ENCODE data around the gene SLC4A3.

SLC4A3 gene, protein sequence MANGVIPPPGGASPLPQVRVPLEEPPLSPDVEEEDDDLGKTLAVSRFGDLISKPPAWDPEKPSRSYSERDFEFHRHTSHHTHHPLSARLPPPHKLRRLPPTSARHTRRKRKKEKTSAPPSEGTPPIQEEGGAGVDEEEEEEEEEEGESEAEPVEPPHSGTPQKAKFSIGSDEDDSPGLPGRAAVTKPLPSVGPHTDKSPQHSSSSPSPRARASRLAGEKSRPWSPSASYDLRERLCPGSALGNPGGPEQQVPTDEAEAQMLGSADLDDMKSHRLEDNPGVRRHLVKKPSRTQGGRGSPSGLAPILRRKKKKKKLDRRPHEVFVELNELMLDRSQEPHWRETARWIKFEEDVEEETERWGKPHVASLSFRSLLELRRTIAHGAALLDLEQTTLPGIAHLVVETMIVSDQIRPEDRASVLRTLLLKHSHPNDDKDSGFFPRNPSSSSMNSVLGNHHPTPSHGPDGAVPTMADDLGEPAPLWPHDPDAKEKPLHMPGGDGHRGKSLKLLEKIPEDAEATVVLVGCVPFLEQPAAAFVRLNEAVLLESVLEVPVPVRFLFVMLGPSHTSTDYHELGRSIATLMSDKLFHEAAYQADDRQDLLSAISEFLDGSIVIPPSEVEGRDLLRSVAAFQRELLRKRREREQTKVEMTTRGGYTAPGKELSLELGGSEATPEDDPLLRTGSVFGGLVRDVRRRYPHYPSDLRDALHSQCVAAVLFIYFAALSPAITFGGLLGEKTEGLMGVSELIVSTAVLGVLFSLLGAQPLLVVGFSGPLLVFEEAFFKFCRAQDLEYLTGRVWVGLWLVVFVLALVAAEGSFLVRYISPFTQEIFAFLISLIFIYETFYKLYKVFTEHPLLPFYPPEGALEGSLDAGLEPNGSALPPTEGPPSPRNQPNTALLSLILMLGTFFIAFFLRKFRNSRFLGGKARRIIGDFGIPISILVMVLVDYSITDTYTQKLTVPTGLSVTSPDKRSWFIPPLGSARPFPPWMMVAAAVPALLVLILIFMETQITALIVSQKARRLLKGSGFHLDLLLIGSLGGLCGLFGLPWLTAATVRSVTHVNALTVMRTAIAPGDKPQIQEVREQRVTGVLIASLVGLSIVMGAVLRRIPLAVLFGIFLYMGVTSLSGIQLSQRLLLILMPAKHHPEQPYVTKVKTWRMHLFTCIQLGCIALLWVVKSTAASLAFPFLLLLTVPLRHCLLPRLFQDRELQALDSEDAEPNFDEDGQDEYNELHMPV

DNA sequence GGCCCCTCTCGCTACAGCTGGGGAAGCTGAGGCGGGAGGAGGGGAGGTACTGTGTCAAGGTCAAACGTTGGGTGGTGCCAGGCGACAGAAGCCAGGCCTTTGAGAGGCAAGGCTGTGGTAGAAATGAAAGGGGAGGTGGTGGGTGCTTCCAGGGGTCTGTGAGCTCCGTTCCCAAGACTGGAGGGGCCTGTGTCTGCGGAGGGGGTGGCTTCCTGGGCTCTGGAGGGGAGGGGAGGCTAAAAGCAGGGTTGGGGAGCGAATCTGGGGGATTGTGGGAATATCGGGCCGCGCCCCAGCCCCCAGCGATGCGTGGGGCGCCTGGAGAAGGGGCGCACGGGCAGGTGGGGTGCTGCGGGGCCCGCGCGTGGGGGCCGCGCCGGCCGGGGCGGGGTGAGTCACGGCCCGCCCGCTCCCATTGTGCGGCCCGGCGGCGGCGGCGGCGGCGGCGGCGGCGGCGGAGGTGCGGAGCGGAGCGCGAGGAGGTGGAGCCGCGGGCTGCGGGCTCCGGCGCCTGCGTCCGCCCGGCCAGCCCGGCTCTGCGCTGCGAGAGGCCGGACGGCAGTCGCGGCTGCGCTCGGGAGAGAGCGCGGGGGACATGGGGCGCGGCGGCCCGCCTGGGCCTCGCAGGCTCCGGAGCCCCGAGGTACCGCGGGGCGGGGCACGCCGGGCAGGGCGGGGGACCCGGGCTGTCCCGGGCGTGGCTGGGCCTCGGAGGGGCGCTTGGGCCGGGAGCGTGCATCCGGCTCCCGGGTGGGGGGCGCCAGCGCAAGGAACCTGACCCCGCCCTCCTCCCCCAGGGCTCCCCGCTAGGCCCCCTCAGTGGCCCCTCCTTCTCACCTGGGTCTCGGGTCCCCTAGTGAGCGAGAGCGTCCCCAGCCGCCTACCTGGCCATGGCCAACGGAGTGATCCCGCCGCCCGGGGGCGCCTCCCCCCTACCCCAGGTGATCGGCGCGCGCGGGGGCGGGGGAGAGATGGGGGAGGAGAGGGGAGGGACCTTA, at the start of gene SLC4A3:
SLC4A3 (plus strand) TSS at position 528 of the 998 bp plus-strand sequence; CDS start at position 891, 363 bp downstream.
- no peak for DNase-seq (ENCODE audit: low spot score)

DNA sequence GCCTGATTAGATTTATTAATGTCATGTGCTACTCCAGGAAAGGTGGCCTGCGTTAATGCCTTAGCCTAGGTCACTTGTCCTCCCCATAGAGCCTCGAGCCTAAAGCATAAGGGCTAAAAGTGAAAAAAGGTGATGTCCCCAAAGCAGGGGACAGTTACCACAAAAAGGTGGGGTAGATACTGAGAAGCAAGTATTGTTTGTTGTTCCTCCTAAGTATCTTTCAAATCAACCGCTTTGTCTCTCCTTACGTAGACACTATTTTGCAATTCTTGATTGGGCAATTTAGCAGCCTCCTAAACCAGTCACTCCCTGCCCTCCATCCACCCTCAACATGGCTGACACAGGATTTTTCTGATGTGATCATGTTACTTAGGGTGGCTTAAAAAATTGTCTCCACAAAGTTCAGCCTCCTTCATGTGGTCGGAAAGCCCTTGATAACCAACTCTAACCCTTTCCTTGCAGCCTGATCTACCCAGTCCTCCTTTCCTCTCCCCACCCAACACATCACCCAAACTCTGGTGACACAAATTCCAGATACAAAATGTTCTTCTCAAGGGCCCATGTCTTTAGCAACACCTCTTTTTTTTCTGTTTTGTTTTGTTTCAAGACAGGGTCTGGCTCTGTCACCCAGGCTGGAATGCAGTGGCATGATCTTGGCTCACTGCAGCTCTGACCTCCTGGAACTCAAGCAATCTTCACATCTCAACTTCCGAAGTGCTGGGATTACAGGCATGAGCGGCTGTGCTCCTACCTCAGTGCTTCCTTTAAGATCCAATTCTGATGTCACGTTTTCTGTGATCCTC, 48.4 kb upstream of the SLC4A3 start:
- DNase-seq (ENCODE audit: low spot score), result no peak

DNA sequence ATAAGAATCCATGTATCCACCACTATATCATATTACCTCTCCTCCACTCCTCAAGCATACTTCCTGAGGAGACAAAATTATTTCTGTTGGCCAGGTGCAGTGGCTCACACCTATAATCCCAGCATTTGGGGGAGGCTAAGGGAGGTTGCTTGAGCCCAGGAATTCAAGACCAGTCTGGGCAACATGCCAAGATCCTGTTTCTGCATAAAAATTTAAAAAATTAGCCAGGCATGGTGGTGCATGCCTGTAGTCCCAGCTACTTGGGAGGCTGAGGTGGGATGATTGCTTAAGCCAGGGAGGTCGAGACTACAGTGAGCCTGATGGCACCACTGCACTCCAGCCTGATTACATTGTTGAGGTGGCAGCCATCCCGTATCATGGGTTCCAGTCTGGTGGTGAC, 46.1 kb upstream of the SLC4A3 start:
- no peak for DNase-seq (ENCODE audit: low spot score)

DNA sequence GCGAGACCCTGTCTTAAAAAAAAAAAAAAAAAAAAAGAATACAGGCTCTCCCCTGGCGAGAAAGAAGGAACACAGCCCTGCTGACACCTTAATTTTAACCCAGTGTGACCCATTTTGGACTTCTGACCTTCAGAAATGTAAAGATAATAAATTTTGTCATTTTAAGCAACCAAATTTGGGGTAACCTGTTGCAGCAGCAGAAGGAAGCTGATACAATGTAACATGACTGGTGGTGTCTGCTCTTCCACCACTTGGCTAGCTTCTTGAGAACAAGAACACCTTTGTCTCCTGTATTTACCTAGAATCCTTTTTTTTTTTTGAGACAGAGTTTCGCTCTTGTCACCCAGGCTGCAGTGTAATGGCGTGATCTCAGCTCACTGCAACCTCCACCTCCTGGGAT, 36.3 kb upstream of the SLC4A3 start:
- no peak for DNase-seq (ENCODE audit: low spot score)

DNA sequence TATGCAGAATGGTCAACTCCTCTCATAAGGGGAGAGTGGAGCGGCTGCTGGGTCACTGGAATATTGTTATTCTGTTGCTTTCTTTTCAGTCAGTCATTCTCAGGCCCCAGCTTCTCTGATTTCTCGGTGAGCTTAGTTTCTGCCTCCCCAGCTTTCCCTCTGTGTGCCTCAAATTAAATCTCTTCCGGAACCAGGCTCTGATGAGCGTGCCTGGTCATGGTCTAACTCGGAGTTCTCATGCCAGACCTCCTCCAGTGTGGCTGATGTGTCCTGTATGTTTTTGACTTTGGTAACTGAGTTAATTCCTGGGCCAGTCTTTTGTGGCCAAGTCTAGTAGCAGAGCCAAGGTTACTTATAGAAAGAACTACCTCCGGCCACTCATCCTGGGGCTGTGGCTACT, 34.7 kb upstream of the SLC4A3 start:
- DNase-seq (ENCODE audit: low spot score), result no peak

DNA sequence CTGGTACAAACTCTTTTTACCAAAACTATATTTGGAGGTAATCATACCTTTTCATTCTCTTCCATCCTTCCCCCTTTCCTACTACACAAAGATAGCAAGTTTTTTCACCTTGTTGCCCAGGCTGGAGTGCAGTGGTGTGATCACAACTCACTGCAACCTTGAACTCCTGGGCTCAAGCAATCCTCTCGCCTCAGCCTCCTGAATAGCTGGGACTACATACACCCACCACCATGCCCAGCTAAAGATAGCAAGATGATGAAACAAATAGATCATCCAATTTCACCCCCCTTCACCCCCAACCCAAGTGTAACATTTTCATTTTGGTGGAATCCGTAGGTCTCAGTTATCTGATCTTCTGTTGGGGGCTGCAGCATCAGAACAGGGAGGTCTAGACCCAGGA, 34.3 kb upstream of the SLC4A3 start:
- DNase-seq (ENCODE audit: low spot score), result no peak

DNA sequence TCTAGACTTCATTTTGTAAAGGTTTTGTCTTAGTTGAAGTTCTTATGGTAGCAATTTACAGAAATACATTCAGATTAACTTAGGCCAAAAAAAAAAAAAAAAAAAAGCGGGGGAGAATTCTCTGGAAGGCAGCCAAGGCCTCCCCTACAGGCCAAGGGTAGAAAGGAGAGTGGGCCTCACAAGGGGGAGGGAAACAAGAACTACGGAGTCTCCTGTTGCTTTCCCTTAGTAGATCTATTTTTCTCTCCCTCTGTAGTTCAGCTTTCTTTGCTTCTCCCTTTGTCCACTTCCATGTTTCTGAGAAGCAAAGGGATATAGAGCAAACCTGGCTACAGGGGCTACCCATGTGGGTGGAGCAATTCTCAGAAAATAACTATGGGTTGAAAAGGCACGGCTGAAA, 32.2 kb upstream of the SLC4A3 start:
- no peak for DNase-seq (ENCODE audit: low spot score)

DNA sequence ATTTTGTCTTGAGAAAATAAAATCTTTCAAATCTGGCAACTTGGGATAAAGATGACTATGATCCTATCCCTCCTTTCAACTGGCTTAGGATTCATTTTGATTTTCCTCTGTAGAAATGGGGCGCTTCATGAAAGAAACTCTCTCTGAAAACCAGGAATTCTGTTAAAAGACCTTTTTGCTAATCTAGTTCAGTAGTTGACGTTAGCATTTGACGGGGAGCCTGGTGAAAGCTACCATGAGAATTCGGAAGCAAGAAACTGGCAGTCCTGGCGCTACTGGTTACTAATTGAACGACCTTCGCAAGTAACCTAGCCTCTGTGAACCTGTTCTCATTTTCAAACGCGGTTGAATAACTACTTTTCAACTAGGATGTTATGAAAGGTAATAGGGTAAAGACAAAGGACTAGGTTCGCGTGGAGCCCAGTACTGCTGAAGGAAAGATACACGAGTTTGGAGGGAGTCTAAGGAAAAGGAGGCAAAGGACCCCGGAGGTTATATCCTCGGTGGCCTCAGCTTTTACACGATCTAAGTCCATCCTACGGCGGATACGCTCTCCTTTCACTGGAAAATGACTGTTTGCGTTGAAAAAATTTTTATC, 30.4 kb upstream of the SLC4A3 start:
- DNase-seq (ENCODE audit: low spot score), result no peak

DNA sequence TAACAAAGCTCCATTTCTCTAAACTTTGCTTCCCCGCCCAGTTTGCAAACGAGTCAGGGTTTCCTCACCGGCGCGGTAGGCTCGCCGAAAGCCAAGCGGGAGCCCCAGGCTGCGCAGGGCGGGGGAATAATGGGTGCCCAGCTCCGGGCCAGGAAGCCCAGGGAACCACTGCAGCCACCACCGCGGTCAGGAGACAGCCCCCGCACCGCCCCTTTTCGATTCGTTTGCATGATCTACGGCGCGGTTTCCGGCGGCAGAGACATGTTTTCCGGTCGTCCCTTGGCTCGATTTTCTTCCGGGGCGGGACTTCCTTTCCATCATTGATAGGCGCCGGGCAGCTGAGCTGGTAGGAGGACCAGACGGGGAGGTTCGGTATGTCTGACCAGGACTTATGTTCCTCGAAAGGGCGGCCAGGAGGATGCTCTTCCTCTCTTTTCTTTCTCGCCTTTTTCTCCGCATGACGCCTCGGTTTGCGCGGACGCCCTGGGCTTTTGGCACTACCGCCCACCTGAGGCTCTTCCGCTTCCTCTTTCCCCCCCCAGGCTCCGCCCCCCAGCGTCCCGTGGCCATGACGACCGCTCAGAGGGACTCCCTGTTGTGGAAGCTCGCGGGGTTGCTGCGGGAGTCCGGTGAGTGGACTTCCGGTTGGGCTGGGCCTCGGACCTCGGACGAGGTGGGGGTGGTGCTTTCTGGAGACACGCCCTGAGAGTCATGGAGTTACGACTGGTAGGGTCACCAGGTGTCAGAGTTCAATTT, 29.7 kb upstream of the SLC4A3 start, which contains the start of gene STK11IP:
STK11IP (plus strand) TSS at position 306 of the 756 bp plus-strand sequence; CDS start at position 569, 263 bp downstream.
- peak; percentile 92 for DNase-seq (ENCODE audit: low spot score)

DNA sequence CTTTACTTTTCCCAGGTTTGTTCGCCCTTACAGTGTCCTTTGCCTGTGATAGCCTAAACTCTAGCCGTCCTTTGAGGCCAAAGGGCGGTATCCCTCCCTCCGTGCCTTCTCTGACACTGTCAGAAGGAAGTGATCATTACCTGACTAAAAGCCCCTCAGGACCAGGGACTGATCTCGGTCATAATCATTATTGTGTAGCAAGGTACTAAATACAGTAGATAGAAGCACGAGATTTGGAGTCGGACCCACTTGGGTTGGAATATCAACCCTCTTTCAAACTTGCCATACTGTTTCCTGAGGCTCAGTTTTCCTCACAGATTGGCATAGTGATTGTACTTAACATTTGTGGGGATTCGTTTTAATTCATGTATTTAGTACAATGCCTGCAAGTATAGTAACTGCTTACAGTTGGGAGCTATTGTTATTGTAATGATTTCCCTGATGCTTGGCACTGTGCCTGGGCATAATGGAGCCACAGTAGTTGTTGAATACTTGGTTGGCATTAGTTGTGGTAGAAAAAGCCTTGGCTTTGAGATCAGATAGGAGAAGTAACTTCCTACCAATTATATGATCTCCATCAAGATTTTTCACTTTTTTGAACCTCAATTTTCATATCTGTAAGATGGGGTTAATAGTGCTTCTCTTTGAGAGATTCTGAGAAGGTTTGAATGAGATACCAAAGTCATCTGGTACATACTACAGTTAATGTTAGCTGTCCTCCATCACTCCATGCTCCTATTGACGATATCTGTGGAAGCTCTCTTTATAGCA, 28.9 kb upstream of the SLC4A3 start:
- no peak for DNase-seq (ENCODE audit: low spot score)

DNA sequence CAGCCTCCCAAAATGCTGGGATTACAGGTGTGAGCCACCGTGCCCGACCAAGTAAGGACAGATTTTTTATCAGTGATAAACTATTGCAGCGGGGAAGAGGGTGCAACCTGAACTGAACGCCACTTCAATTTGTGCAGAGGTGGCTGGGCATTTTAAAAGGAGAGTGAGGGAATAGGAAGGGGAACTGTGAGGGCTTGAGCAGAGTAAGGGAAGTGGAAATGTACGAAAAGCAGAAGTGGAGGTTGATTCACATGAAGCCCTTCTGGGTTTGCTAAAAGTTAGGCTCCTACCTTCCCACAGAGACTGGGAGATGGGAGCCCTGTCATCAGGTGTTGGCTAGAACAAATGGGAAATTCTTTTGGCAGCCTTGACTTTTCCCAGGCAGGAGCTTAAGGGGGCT, 23.7 kb upstream of the SLC4A3 start:
- no peak for DNase-seq (ENCODE audit: low spot score)

DNA sequence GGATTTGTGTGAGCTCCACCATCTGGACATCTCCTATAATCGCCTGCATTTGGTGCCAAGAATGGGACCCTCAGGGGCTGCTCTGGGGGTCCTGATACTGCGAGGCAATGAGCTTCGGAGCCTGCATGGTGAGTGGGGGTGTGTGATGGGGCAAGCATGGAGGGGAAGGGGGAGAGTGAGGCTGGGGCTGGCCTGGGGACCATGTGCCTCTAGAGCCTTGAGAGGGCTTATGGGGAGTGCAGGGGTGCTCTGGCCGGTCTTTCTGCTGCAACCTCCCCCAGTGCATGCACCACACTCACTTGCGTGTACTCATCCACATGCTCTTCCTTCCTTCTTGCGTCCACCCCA, 21.8 kb upstream of the SLC4A3 start:
- DNase-seq (ENCODE audit: low spot score), result no peak

DNA sequence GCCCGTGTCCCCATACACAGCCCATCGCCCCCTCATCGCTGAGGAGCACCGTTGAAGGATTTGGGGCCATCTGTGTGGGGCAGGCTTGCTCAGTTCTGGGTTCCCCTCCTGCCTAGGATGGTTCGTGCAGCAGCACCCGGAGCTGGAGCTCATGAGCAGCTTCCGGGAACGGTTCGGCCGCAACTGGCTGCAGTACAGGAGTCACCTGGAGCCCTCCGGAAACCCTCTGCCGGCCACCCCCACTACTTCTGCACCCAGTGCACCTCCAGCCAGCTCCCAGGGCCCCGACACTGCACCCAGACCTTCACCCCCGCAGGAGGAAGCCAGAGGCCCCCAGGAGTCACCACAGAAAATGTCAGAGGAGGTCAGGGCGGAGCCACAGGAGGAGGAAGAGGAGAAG, 19.5 kb upstream of the SLC4A3 start:
- DNase-seq (ENCODE audit: low spot score), result no peak

DNA sequence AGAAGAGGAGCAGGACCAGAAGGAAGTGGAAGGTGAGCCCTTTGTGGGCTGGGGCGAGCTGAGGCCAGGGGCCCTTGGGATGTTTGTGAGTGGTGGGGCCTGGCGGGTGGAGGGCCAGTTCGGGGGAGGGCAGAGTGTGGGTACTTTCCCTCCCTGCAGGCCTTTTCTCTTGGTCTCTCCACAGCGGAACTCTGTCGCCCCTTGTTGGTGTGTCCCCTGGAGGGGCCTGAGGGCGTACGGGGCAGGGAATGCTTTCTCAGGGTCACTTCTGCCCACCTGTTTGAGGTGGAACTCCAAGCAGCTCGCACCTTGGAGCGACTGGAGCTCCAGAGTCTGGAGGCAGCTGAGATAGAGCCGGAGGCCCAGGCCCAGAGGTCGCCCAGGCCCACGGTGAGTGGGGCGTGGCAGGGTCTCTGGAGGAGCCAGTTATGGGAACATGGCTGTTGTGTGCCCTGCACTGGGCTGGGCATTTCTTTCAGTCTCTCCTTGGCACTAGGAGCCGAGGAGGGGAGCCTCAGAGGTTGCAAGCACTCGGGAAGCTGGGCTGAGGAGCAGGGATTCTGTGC, 18.9 kb upstream of the SLC4A3 start:
- no peak for DNase-seq (ENCODE audit: low spot score)

DNA sequence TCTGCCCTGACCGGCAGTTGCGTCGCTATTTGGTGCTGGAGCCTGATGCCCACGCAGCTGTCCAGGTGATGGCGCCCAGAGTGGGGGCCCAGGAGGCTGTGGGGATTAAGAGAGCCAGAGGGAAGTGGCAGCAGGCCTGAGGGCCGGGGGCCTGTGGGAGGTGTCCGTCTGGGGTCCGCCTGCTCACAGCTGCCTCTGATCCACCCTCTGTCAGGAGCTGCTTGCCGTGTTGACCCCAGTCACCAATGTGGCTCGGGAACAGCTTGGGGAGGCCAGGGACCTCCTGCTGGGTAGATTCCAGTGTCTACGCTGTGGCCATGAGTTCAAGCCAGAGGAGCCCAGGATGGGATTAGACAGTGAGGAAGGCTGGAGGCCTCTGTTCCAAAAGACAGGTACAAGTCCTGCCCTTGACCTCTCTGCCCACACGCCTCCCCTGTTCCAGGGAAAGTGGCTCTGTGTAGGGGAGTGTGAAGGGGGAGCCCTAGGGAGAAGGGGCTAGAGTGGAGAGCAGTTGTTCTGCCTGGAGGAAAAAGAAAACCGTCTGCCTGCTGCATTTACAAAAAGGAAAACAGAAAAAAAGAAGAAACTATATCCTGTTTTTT, 18.2 kb upstream of the SLC4A3 start:
- no peak for DNase-seq (ENCODE audit: low spot score)

DNA sequence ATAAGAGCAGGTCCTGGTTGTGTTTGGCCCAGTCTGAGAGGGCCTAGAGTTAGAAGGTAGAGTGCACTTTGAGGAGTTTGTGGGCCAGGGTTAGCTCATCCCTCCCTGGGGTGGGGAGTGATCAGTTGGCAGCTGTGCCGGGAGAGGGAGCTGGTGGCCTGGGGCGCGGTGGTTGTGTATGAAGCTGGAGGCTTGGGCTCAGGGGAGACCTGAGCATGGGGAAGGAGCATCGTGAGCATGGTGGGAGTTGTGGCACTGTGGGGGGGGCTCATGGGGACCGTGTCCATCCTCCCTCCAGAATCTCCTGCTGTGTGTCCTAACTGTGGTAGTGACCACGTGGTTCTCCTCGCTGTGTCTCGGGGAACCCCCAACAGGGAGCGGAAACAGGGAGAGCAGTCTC, 16.1 kb upstream of the SLC4A3 start:
- DNase-seq (ENCODE audit: low spot score), result no peak

DNA sequence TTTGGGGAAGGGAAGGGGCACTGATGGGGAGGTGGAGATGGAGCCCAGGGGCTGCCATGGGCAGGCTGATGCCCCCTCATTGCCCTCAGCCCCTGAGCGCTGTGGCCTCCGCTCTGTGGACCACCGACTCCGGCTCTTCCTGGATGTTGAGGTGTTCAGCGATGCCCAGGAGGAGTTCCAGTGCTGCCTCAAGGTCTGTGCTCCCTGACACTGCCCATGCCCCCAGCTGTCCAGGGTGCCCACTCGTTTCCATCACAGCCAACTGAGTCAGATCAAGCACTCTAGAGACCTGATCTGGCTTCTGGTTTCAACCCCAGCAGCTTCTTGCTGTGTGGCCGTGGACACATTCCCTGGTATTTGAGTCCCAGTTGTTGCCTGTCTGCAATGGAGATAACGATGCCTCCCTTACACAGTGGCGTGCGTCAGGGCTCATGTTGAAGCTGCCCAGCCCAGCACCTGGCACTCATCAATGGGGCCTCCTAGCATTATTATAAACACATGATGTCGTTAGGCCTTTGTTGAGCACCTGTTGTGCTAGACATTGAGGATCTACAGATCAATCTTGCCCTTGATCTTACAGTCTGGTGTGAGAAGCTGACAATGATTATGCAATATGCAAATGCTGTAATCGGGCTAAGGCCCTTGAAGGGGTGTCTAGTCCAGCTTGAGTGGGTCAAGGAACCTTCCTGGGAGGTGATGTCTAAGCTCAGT, 15.4 kb upstream of the SLC4A3 start:
- no peak for DNase-seq (ENCODE audit: low spot score)

All from hematopoietic multipotent progenitor cell treated with erythropoietin and hydrocortisone succinate and interleukin-3 and kit ligand, for 15 days (in vitro differentiated cells).